HG02798 (cell line): ENCODE measurements around the gene ZNF497.
"Not testable (repeated sequence)": the region's sequence is repeated elsewhere in the genome, so short reads cannot be mapped to it uniquely, and the experiment has no call there.

Experiments
- ATAC-seq: cut with Tn5 transposase; IDR thresholded peaks from one replicate; pipeline ENCODE4 v1.9.1; 2021; ENCODE audit warnings: mild to moderate bottlenecking; ENCODE audit not compliant: unreplicated experiment, poor library complexity

ZNF497 gene

DNA sequence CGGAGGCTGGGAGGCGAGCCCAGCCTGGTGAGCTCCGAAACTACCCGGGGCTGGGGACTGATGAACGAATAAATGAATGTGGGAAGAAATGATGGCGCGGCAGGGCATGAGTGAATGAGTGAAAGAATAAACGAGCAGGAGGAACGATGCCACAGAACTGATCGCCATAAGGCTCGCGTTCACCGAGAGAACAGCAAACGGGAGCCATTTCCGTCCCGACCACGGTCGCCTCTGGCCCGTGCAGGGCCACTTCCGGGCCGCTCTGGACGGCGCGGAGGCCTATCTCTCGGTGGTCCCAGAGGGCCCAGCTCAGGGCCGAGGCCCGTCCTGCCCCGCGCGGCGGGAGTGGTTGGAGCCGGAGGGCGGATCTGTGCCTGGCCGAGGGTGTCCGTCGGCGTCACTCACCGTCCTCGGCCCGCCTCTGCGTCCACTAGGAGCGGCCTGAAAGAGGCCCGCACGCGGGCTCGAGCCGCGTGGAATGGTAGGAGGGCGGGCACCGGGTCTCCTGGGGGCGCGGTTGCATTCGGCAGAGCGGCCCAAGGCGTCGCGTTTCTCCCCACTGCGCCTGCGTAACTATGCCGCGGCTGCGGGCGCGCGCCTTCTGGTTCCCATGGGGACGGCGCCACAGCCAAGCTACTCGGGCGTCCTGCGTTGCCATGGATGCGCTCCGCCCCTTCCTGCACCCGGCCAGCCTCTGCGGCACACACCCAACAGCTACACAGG, at the start of gene ZNF497:
Gene ZNF497 (minus strand): TSS at position 480 of the 723 bp plus-strand sequence. CDS start 5,116 bp downstream, outside the sequence.
- ATAC-seq = peak; percentile 89

DNA sequence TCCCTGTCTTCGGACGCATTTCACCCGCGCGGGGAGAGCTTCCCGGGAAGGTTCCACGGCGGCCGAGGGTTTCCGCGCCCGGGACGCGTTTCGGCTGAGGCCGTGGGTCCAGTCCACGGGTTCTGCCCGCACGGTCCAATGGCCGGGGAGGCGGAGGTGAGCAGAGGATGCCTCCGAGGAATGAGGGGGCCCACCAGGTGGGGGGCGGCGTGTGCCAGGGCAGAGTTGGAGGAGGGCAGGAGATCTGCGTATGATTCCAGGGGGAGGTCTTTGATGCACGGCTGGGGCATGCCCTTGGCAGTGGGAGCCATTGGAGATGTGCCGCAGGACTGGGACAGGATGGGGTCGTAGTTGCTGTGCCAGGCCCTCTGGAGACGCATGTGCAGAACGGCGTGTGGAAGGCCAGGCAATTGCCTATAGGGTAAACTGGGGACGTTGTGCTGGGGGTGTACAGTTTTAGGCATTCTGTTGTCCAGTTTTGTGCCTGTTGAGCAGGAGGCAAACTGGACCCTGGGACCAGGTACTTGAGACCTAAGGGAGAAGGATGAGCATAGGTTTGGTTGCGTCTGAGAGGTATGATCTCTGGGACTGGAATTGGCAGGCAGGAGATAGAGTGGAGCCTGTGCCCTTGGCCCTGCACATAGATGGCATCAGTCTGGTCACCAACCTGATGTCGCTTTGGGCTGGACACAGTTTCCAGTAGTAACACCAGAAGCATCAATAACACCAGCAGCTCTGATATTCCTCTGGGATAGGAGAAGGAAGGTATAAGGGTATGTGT, 46.6 kb upstream of the ZNF497 start:
- ATAC-seq = peak; percentile 4

GRCh38 chr19:58408152-58409009, 45.8 kb upstream of the ZNF497 start, which contains the start of gene ZNF584:
TSS of gene ZNF584 (plus strand) at chr19:58408649. CDS start at chr19:58409148, 499 bp downstream.
- ATAC-seq = peak; percentile 97

- no peak for ATAC-seq
Measured at GRCh38 chr19:58407658-58408151, 45.2 kb upstream of the ZNF497 start.

GRCh38 chr19:58406818-58407657, 44.5 kb upstream of the ZNF497 start:
- ATAC-seq = no peak

DNA sequence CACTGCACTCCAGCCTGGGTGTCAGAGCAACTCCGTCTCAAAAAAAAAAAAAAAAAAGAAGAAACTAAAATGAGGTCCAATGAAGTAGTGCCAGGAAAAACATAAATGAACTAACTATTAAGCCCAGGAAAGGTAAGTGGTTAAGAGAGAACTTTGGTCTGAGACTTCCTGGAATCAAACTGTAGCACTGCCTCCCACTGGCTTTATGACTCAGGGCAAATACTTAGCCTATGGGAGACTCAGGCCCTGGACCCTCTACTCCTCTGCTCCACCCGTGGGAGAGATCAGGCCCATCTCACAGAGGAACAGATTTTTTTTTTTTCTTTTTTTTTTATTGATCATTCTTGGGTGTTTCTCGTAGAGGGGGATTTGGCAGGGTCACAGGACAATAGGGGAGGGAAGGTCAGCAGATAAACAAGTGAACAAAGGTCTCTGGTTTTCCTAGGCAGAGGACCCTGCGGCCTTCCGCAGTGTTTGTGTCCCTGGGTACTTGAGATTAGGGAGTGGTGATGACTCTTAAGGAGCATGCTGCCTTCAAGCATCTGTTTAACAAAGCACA, 41.4 kb upstream of the ZNF497 start:
- not testable (repeated sequence) for ATAC-seq

DNA sequence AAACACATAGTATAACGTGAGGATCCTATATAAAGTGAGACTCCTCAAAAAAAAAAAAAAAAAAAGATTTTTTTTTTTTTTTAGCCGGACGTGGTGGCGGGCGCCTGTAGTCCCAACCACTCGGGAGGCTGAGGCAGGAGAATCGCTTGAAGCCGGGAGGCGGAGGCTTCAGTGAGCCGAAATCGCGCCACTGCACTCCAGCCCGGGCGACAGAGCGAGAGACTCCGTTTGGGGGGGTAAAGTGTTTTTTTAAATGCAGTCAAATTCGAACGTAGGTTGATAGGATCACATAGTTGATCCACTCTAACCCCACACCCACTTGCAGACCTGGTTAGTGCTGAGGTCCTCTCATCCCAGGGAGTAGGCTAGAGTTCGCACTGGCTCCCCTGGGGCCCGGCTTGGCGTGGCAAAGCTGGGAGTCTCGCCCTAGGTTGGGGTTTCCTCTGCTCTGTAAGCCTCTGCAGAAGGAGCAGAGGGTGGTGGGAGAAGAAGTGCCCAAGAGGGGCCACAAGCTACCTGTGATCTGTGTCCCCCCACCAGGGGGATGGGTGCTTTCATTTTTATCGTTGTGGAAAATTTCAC, 39.4 kb upstream of the ZNF497 start:
- no peak for ATAC-seq

DNA sequence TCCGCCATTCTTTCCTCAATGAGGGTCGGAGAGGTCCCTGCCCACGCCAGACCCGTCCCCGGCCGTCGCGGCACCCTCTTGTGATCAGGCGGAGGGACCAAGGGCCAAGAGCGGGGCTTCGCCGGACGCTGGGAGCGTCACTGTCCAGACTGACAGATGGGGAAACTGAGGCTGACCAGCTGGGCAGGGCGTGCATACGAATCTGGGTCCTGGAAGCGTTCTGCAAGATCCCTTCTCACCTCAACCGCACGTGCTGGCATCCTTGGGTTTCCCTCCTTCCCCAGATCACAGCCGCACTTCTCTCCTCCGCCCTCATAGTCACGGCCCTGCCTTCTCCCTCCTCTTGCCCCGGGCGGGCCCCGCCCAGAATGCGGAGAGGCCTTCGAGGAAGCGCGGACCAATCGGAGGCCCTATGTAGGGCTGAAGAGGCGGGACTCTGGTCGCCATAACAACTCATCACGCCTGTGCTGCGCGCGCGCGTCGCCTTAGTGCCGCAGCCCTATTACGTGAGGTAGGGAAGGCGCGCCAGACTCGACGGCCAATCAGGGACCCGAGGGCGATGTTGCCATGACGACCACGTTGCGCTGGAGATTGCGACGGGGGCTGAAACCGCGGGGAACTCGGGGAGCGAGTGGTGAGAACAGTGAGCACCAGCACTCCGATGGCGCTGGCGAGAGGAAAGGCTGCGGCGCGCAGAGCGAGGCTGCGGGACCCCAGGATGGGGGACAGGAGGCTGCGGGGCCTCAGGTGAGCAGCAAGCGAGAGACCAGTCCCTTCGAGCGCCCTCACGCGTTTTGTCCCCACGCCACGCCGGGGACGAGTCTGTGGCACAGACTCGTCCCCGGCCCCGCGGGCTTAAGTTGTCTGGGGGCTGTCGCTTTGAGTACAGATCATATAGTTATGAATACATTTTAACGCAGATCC, 38.6 kb upstream of the ZNF497 start:
- ATAC-seq = peak; percentile 99

GRCh38 chr19:58400316-58400915, 37.9 kb upstream of the ZNF497 start:
- ATAC-seq = no peak

GRCh38 chr19:58399903-58400302, 37.4 kb upstream of the ZNF497 start:
- ATAC-seq = no peak

- ATAC-seq = no peak
Measured at GRCh38 chr19:58398545-58398944, 36.0 kb upstream of the ZNF497 start.

DNA sequence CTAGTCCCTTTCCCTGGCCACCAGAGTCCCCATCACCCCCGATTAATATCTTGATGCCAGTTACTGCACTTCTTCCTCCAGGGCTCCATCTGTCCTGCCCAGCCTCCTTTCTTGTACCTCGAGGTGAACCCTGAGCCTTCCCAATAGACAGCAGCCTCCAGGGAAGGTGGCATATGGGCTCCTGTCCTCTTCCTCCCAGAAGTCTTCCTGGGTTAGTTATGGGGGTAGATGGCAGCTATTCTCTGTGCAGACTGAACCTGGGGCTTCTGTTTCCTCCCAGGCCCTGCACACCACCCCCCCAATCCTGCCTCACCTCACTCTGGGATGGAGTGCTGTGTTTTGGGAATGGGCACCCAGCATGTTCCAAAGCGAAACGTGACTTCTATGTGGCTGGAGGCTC, 35.5 kb upstream of the ZNF497 start:
- no peak for ATAC-seq

DNA sequence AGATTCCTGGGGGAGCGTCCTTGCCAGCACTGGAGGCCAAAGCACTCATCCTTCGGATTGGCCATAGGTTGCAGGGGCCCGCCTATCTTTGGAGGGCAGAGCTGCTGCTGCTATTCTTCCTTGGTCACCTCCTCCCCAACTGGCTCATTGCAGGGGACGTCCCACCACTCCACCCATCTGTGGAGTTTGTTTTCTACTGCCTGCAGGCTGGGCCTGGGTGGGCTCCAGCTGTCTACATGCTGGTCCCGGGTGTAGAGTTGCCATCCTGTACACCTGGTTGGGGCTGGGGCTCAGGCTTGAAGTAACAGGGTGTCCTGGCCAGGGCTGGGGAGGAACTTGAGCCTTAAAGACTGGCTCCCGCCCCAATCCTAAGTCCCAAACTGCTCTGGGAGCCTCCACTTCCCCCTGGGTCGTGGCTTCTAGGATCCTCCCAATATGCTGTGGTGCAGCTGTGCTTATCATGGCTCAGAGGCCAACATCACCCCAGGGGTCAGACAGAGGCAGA, 35.0 kb upstream of the ZNF497 start:
- ATAC-seq = no peak

- no peak for ATAC-seq
Measured at GRCh38 chr19:58396691-58397532, 34.4 kb upstream of the ZNF497 start.

- no peak for ATAC-seq
Measured at GRCh38 chr19:58395979-58396627, 33.6 kb upstream of the ZNF497 start.
